Activated B cell treated with CpG ODN at 0.5 μM for 24 hours (primary cell): Measurements from ENCODE around the gene ZNF471. TPM values are rescaled to one million over a fixed set of nuclear protein-coding genes. Genes with fewer than 3 reads are reported as not detected.
A peak's percentile ranks its signal among the peaks of the same experiment; 100 is the strongest.

ENCODE experiments used
- ATAC-seq: fragments of 200-7000 bp; cut with Tn5 transposase; one replicate; pipeline ENCODE4 v1.10.0; 2021; ENCODE audit warnings: low read depth, mild to moderate bottlenecking, moderate library complexity
- CTCF ChIA-PET: fragments of 350-600 bp; sonication (Branson Sonifier 250); formaldehyde crosslinking; loops from one replicate; lab custom pipeline; 2021; ENCODE audit warnings: antibody characterized with exemption; lab: Charles Lee
- POLR2A ChIA-PET: fragments of 350-600 bp; sonication (Branson Sonifier 250); formaldehyde crosslinking; loops from one replicate; lab custom pipeline; 2021; ENCODE audit warnings: antibody characterized with exemption; lab: Charles Lee
- DNase-seq: peaks from one replicate; pipeline ENCODE4 v3.0.0; 2022
- H3K27ac Mint-ChIP-seq: one replicate; pipeline ENCODE4 v1.8.0; 2020; ENCODE audit warnings: mixed read lengths
- H3K27me3 Mint-ChIP-seq: one replicate; pipeline ENCODE4 v1.8.0; 2021; ENCODE audit warnings: mixed read lengths
- H3K36me3 Mint-ChIP-seq: one replicate; pipeline ENCODE4 v1.8.0; 2021; ENCODE audit warnings: low read depth, mixed read lengths
- H3K4me1 Mint-ChIP-seq: one replicate; pipeline ENCODE4 v1.8.0; 2021; ENCODE audit warnings: mixed read lengths
- H3K4me3 Mint-ChIP-seq: one replicate; pipeline ENCODE4 v1.8.0; 2020; ENCODE audit warnings: mild to moderate bottlenecking, mixed read lengths
- H3K9me3 Mint-ChIP-seq: one replicate; pipeline ENCODE4 v1.8.0; 2020; ENCODE audit warnings: mixed read lengths
- intact Hi-C: fragments of 100-400 bp; cut with micrococcal nuclease; formaldehyde crosslinking; loops from one replicate; pipeline ENCODE4 v1.15.1; 2024
- total RNA-seq: library from RNA; stranded (reverse); gene quantifications from 2 replicates; pipeline ENCODE4 v1.2.3, GENCODE V29; 2022
- TF ChIP-seq, protein P1 (sequence below): fragments of 200-600 bp; IDR thresholded peaks from one replicate; pipeline ENCODE4 v1.8.0; 2022; ENCODE audit warnings: antibody characterized with exemption, mild to moderate bottlenecking

The ZNF471 gene
- total RNA-seq, 1 donor from 2014 or later = 1.8 TPM

DNA sequence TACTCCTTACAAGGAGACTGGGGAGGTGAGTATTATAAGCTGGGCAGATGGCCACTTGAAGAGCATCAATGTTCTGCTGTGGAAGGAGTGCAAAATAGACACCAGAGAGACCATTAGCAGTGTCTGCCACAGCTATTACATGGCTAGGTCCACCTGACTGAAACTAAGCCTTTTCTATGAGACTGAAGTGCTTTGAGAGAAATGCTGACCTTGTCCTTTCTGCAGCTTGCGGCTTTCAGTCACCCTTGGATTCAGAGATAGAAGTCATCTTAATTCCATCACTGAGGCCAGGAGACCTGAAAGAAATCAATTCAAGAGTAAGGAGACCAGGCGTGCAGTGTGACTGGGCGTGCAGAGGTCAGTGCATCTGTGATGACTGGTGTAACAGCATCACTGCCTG, 29.8 kb downstream of the ZNF471 start:
- DNase-seq (no peak), ATAC-seq (no peak)
- Mint-ChIP-seq H3K36me3 (peaks cover 42% of the 10 kb centered on the region), H3K27me3 (no peaks in the 10 kb centered on the region), H3K27ac (peak overlapping the region; percentile 94), H3K4me3 (peak overlapping the region; percentile 91), H3K9me3 (peaks cover 38% of the 10 kb centered on the region), H3K4me1 (peaks cover 19% of the 10 kb centered on the region)
- TF ChIP-seq, protein P1, sequence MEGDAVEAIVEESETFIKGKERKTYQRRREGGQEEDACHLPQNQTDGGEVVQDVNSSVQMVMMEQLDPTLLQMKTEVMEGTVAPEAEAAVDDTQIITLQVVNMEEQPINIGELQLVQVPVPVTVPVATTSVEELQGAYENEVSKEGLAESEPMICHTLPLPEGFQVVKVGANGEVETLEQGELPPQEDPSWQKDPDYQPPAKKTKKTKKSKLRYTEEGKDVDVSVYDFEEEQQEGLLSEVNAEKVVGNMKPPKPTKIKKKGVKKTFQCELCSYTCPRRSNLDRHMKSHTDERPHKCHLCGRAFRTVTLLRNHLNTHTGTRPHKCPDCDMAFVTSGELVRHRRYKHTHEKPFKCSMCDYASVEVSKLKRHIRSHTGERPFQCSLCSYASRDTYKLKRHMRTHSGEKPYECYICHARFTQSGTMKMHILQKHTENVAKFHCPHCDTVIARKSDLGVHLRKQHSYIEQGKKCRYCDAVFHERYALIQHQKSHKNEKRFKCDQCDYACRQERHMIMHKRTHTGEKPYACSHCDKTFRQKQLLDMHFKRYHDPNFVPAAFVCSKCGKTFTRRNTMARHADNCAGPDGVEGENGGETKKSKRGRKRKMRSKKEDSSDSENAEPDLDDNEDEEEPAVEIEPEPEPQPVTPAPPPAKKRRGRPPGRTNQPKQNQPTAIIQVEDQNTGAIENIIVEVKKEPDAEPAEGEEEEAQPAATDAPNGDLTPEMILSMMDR = no peak
- POLR2A ChIA-PET = no interaction called here
- CTCF ChIA-PET = no interaction called here
- intact Hi-C loops = no loop called here

GRCh38 chr19:56538254-56538760, 30.7 kb downstream of the ZNF471 start:
- Mint-ChIP-seq H3K4me3 (peak overlapping the region; percentile 91), H3K27ac (peak overlapping the region; percentile 94), H3K36me3 (peaks cover 47% of the 10 kb centered on the region), H3K9me3 (peaks cover 36% of the 10 kb centered on the region), H3K27me3 (no peaks in the 10 kb centered on the region), H3K4me1 (peaks cover 19% of the 10 kb centered on the region)
- TF ChIP-seq, protein P1 = no peak
- POLR2A ChIA-PET = interaction anchor here (0.6 to 2.0 kb wide), 3 partner anchors 28 to 224 kb away, joined by 5 to 6 read pairs (median 6); partner anchors contain the start of genes ZNF835 and ZSCAN5A
- ATAC-seq = peak; percentile 89
- intact Hi-C loops = loop anchor here (1.0 kb wide), 7 partner anchors 29 to 145 kb away; partner anchors contain the start of genes ZNF470, ZNF471, ZNF582 and ZNF583
- CTCF ChIA-PET = no interaction called here
- peak; percentile 92 for DNase-seq

DNA sequence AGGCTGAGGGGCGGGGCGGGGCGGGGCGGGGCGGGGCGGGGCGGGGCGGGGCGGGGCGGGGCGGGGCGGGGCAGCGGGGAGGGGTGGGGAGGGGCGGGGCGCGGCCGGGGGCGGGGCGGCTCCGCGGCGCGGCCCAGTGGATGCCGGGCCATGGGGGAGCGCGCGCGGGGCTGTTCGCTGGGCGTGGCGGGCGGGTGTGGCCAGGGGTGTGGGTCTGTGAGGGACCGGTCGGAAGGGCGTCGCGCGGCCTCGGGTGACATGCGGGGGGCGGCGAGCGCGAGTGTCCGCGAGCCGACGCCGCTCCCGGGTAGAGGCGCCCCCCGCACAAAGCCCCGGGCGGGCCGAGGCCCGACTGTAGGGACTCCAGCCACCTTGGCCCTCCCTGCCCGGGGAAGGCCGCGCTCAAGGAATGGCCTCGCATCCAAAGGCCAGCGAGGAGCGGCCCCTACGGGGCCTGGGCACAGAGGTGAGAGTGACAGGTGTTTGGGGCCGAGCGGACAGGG, 31.2 kb downstream of the ZNF471 start, which contains the start of gene ZFP28:
TSS of gene ZFP28 (plus strand) at position 188 of the 503 bp plus-strand sequence. CDS start at position 259, 71 bp downstream.
- ATAC-seq = peak; percentile 73

GRCh38 chr19:56543776-56544175, 36.1 kb downstream of the ZNF471 start:
- DNase-seq (no peak), ATAC-seq (no peak)
- H3K27me3 Mint-ChIP-seq = no peaks in the 10 kb centered on the region
- peaks cover 9% of the 10 kb centered on the region for H3K4me1 Mint-ChIP-seq
- TF ChIP-seq, protein P1 = no peak
- peaks cover 63% of the 10 kb centered on the region for H3K36me3 Mint-ChIP-seq
- ChIA-PET CTCF (no interaction called here), POLR2A (no interaction called here)
- no peak overlapping the region for H3K27ac Mint-ChIP-seq
- peaks cover 37% of the 10 kb centered on the region for H3K9me3 Mint-ChIP-seq
- H3K4me3 Mint-ChIP-seq = no peak overlapping the region
- intact Hi-C loops = no loop called here

More for the DNA sequence above, 31.2 kb downstream of the ZNF471 start, which contains the start of gene ZFP28:
- peaks cover 19% of the 10 kb centered on the region for H3K4me1 Mint-ChIP-seq
- peaks cover 49% of the 10 kb centered on the region for H3K36me3 Mint-ChIP-seq
- H3K9me3 Mint-ChIP-seq = peaks cover 36% of the 10 kb centered on the region
- H3K4me3 Mint-ChIP-seq = peak within 1 kb of the TSS; percentile 91
- H3K27me3 Mint-ChIP-seq = no peaks in the 10 kb centered on the region
- ChIA-PET CTCF (no interaction called here), POLR2A (interaction anchor here (0.6 to 2.0 kb wide), 3 partner anchors 27 to 224 kb away, joined by 5 to 6 read pairs (median 6); partner anchors contain the start of genes ZNF835 and ZSCAN5A)
- DNase-seq = peak; percentile 64
- TF ChIP-seq, protein P1 = no peak
- H3K27ac Mint-ChIP-seq = peak within 1 kb of the TSS; percentile 94
- intact Hi-C loops = loop anchor here (1.0 kb wide), 7 partner anchors 28 to 146 kb away; partner anchors contain the start of genes ZNF470, ZNF471, ZNF582 and ZNF583

GRCh38 chr19:56547535-56547934, 39.9 kb downstream of the ZNF471 start:
- intact Hi-C loops = no loop called here
- Mint-ChIP-seq H3K27me3 (no peaks in the 10 kb centered on the region), H3K4me3 (no peak overlapping the region), H3K36me3 (peaks cover 69% of the 10 kb centered on the region), H3K4me1 (no peaks in the 10 kb centered on the region), H3K9me3 (peaks cover 37% of the 10 kb centered on the region), H3K27ac (no peak overlapping the region)
- DNase-seq (no peak), ATAC-seq (no peak)
- POLR2A ChIA-PET = no interaction called here
- TF ChIP-seq, protein P1 = no peak
- CTCF ChIA-PET = no interaction called here
